Measurements from ENCODE around the gene ARHGAP20.

Gene ARHGAP20, protein sequence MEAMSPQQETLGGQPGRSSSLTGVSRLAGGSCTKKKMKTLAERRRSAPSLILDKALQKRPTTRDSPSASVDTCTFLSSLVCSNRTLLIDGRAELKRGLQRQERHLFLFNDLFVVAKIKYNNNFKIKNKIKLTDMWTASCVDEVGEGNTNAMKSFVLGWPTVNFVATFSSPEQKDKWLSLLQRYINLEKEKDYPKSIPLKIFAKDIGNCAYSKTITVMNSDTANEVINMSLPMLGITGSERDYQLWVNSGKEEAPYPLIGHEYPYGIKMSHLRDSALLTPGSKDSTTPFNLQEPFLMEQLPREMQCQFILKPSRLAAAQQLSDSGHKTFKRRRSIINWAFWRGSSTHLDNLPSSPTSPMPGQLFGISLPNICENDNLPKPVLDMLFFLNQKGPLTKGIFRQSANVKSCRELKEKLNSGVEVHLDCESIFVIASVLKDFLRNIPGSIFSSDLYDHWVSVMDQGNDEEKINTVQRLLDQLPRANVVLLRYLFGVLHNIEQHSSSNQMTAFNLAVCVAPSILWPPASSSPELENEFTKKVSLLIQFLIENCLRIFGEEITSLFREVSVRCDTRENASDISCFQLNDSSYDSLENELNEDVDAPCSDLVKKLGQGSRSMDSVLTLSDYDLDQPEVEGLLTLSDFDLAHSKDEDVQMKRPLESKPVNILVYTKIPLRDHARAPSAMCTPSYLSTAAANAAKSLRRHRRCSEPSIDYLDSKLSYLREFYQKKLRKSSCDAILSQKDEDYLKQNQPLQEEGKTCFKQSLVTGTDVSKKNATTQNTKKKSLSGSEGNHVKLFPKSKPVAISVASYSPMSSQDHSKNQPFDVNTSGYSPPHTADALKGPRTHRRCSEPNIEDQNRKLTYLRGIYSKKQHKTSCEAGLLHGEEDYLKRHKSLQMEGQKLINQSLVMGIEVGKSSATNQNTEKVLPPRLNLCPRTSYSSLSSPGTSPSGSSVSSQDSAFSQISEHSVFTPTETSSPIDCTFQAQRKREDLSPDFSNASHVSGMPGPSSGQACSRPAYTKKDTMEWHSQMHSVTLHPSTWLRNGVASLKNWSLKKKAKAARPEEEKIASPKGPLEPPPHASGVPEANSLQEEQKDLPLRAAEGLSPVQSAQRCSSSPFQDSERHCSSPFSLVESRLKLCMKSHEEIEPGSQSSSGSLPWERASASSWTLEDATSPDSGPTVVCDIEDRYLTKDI

GRCh38 chr11:110711776-110712658 is at the start of gene ARHGAP20:
Gene ARHGAP20 (minus strand): TSS chr11:110712437. CDS start chr11:110712231, 206 bp downstream.
- no peak for FAIRE-seq

- no peak for FAIRE-seq
Measured at GRCh38 chr11:110761991-110762390, 49.8 kb upstream of the ARHGAP20 start.

DNA sequence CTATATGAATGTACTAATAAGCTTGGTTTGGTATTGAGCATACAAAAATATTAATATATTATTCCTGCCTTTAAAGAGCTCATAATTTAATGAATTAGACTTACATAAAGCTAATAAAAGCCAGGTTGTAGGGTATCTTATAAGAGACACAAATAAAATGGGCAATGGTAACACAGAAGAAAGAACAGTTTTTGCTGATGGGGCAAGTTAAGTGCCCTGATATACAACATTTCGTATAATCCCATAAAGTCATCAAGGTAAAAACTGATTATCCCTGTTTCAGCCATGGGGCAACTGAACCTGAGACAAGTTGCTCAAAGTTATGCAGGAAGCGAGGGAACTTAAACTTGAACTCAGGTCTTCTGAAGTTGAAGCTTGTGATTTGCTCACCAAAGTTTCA is 48.9 kb upstream of the ARHGAP20 start:
- FAIRE-seq, result no peak

- no peak for FAIRE-seq
Measured at GRCh38 chr11:110759972-110760381, 47.7 kb upstream of the ARHGAP20 start.

GRCh38 chr11:110757962-110758755 is 45.9 kb upstream of the ARHGAP20 start:
- FAIRE-seq, result no peak

- no peak for FAIRE-seq
Measured at GRCh38 chr11:110757066-110757465, 44.8 kb upstream of the ARHGAP20 start.

GRCh38 chr11:110755941-110756340 is 43.7 kb upstream of the ARHGAP20 start:
- FAIRE-seq, result no peak

DNA sequence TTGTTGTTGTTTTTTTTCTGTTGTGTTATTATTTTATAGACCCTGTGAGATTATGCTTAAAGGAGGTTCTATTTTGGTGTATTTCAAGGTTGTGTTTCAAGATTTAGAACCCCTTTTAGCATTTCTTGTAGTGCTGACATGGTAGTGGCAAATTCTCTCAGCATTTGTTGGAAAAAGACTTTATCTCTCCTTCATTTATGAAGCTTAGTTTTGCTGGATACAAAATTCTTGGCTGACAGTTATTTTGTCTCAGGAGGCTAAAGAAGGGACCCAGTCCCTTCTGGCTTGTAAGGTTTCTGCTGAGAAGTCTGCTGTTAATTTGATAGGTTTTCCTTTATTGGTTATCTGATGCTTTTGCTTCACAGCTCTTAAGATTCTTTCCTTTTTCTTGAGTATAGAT is 40.7 kb upstream of the ARHGAP20 start:
- FAIRE-seq, result no peak

GRCh38 chr11:110750100-110750499 is 37.9 kb upstream of the ARHGAP20 start:
- no peak for FAIRE-seq

GRCh38 chr11:110747531-110747930 is 35.3 kb upstream of the ARHGAP20 start:
- no peak for FAIRE-seq

DNA sequence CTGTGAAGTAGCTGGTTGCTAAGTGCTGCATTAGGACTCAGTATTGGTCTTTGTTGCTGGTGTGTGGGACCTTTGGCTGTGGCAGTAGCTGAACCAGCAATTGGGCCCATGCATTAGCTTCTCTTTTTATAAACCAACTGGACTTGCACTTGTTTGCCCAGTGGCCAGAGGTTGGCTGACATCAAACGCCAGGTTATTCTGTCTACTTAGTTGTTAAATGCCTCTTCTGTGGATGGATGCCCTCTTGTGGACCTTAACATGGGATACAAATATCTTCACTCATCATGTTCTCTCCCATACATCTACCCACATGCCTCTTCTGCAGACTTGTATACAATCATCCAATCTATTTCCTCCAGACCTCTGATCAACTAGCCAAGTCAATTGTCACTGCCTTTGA is 26.4 kb upstream of the ARHGAP20 start:
- no peak for FAIRE-seq

DNA sequence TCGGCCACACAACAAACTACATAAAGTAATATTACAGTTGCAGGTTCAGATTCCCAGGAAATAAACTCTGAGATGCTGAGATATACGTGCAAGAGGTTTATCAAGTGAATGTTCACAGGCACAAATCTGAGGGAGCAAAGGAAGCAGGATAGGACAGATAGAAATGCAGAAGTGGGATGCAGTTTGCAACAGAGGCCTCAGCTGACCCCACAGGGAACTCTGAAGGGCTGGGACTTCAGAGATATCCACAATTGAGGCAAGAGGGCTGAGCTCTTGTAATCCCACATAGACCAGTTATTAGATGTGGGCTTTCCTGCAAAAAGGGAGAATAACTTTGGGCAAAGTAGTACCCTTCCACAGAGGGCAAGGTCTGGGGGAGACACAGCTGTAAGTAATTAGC is 25.4 kb upstream of the ARHGAP20 start:
- FAIRE-seq, result no peak

GRCh38 chr11:110736171-110736553 is 23.9 kb upstream of the ARHGAP20 start:
- no peak for FAIRE-seq

DNA sequence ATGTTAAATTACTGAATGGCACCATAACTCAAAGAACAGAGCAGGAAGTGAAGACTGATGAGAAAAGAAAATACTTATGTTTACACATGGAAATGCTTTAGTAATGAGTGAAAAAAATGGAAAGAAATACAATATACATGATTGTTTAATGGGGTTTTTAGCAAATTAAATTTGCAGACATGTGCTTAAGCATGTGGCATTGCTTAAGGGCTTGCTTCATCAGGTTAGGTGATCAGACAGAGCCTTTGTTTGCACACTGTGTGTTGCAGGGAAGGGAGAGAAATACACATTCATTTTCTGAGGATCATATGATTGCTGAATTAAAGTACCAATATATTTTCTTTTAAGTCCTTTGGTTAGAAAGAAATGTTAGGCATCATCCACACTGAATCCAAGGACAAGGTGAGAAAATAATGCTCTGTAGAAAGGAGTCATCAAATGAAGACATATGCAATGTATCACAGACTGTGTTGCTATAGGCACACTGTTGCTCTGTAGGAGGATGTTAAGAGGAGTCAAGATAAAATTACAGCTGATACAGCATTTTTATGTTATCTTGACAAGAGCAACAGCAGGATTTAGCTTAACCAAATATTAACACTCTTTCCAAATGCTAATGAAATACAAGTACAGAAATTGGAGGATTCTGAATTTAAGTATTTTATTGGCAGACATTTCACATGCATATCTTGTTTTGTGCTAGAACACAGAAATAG is 23.4 kb upstream of the ARHGAP20 start:
- FAIRE-seq, result no peak

DNA sequence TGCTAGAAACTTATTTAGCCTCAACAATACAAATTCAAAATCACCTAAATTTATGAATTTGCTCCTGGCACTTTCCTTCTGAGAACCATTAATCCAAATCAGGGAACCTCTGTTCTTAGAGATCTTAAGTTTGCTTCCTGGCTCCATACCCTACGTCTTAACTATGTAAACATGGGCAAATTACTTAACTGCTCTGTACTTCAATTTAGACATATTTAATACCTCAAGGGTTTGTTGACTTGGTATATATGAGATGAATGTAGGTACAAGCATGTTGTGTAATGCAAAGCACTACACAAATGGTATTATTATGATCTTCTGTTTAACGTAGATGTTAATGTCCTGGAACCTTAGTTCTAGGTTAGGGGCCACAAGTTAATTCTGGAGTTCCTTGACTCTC is 22.6 kb upstream of the ARHGAP20 start:
- no peak for FAIRE-seq

GRCh38 chr11:110730773-110731172 is 18.5 kb upstream of the ARHGAP20 start:
- FAIRE-seq, result no peak

DNA sequence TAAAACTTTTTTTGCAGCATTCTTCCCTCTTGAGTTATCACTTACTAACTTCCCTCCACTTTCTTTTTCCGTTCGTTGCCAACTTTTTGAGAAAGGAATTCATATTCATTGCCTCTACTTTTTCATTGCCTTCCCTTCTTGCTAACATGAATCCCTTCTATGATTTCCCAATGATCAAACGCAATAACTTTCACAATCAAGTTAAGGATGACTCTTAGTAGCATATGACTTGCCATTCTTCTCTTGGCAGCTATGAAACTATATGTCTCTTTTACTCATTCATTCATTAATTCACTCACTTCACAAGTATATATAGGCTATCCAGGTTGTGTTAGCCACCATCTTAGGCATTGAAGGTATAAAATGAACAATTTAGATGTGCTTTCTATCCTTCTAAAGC is 16.6 kb upstream of the ARHGAP20 start:
- no peak for FAIRE-seq

DNA sequence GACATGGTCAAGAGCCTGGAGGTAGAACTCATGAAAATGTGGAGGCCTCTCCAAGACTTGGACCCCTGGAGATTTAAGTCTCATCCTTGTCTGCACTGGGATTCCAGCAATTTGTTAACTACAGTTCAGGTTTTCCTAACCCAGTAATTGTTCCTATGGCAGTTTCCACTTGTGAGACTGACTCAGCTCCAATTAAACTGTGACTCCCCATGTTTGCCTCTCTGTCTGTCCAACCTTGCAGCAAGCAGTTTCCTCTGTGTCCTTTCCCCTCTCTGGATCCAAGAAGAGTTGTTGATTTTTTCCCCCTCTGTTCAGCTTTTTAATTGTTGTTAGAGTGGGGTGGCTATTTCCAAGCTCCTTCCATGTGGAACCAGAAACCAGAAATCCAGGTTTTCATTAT is 16.2 kb upstream of the ARHGAP20 start:
- FAIRE-seq, result no peak

- FAIRE-seq, result no peak
Measured at GRCh38 chr11:110724358-110724757, 12.1 kb upstream of the ARHGAP20 start.

DNA sequence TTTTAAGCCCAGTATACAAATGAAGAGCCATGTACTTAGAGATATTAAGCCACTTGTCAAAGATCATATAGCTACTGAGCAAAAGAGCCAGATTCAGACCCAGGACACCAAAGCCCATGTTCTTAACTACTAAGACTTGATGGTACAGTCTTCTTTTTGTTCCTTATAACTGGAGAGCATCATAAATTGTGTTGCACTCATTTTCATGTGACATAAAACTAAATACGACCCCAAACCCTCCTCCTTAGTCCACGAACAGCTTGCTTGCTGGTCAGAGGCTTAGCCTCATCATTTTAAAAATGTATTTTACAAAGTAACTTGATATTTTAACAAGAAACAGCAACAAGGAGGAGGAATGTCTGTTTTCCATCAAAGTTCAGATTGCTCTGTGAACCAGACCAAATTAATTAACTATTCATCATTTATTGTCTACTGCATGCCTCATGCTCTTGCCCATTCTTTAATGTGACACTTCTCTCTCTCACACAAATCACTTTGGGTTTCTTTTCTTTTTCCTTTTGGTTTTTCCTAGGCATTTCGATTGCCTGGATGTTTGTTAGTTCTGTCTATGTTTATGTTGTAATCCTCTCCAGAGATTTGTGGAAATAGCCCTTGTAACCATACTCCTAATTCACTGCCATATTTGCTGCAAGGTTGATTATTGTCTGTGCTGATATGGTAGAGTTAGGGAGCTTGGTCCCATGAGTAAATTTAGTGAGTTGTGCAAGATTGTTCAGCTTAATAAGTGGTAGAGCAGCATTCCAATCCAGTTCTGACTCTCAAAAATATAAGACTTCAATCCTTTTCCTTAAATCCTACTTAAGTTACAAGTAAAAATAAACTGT is 8.4 kb upstream of the ARHGAP20 start:
- no peak for FAIRE-seq
